GM12878 (cell line): ENCODE data around the gene ADGRB2. TPM values are rescaled to one million over a fixed set of nuclear protein-coding genes. Genes with fewer than 3 reads are reported as not detected.

Experiments
- ATAC-seq: fragments of 200-7000 bp; cut with Tn5 transposase; 3 replicates; pipeline ENCODE4 v1.9.1; 2020; ENCODE audit warnings: mild to moderate bottlenecking, moderate library complexity
- BruUV-seq: library from RNA; stranded (reverse); fragments of 400-500 nt; replicated peaks from 2 replicates; lab custom pipeline; 2021; lab: Mats Ljungman, UMichigan
- CTCF ChIA-PET: fragments of 300-600 bp; sonication (Branson Sonifier 250); formaldehyde crosslinking; extraction: SDS; loops from one replicate; lab custom pipeline; 2021; ENCODE audit warnings: inconsistent platforms; lab: Yijun Ruan, JAX
- POLR2A ChIA-PET: fragments of 350-600 bp; formaldehyde crosslinking; extraction: SDS; loops from one replicate; lab custom pipeline; 2021; ENCODE audit warnings: inconsistent platforms; lab: Charles Lee
- RAD21 ChIA-PET: fragments of 300-600 bp; sonication (Branson Sonifier 250); formaldehyde crosslinking; loops from one replicate; lab custom pipeline; 2023; ENCODE audit warnings: antibody characterized with exemption; ENCODE audit not compliant: unreplicated experiment; lab: Charles Lee
- SMC1A ChIA-PET: fragments of 300-600 bp; sonication (Branson Sonifier 250); formaldehyde crosslinking; loops from one replicate; lab custom pipeline; 2023; ENCODE audit not compliant: unreplicated experiment, uncharacterized antibody; lab: Charles Lee
- DNase-seq: peaks from one replicate; pipeline ENCODE4 v3.0.0-alpha.2; 2011; ENCODE audit warnings: low read depth, low spot score
- FAIRE-seq: peaks from 3 replicates; lab custom pipeline; 2011; peaks lifted over from hg19 to GRCh38; lab: Jason Lieb, UNC
- H2AFZ ChIP-seq: 2 replicates; pipeline ENCODE4 v1.6.0; 2011; ENCODE audit warnings: low read depth, low read length, control low read depth; ENCODE audit not compliant: control insufficient read depth
- H3K27ac ChIP-seq: 2 replicates; pipeline ENCODE4 v1.5.1; 2011; ENCODE audit warnings: control low read depth; ENCODE audit not compliant: control insufficient read depth, insufficient read depth
- H3K27me3 ChIP-seq, 2 experiments: replicated peaks in 1 of 2; 2 replicates each; pipeline versions ENCODE4 v1.6.0 to v1.6.1; 2011; ENCODE audit warnings: low read length in 1 of 2; ENCODE audit not compliant: control insufficient read depth in 2 of 2, insufficient read depth in 2 of 2
- H3K36me3 ChIP-seq, 2 experiments: 2 replicates each; pipeline ENCODE4 v1.5.1; 2011; ENCODE audit warnings: low read length in 1 of 2; ENCODE audit not compliant: control insufficient read depth in 2 of 2, insufficient read depth in 2 of 2
- H3K4me1 ChIP-seq: 2 replicates; pipeline ENCODE4 v1.6.1; 2011; ENCODE audit warnings: mild to moderate bottlenecking, low read length, moderate library complexity, mixed read lengths; ENCODE audit not compliant: control insufficient read depth, insufficient read depth
- H3K4me2 ChIP-seq: 2 replicates; pipeline ENCODE4 v1.6.0; 2011; ENCODE audit warnings: control low read depth; ENCODE audit not compliant: control insufficient read depth, insufficient read depth
- H3K4me3 ChIP-seq: fragments of 200-600 bp; sonication (generic); 2 replicates; pipeline ENCODE4 v1.5.1; 2016
- H3K79me2 ChIP-seq: 2 replicates; pipeline ENCODE4 v1.6.0; 2011; ENCODE audit warnings: low read length; ENCODE audit not compliant: control insufficient read depth, insufficient read depth
- H3K9ac ChIP-seq: 2 replicates; pipeline ENCODE4 v1.8.0; 2011; ENCODE audit warnings: low read length, control low read depth, mixed read lengths; ENCODE audit not compliant: control insufficient read depth, insufficient read depth
- H3K9me3 ChIP-seq: replicated peaks from 3 replicates; pipeline ENCODE4 v1.5.1; 2011; ENCODE audit warnings: mild to moderate bottlenecking, low read length; ENCODE audit not compliant: control insufficient read depth, insufficient read depth
- H4K20me1 ChIP-seq: 2 replicates; pipeline ENCODE4 v1.6.0; 2011; ENCODE audit not compliant: control insufficient read depth, insufficient read depth
- CHD1 ChIP-seq: IDR thresholded peaks from 2 replicates; pipeline ENCODE4 v1.6.1; 2012; ENCODE audit warnings: low read depth, low read length, improper control_type of control experiment
- CREB1 ChIP-seq: IDR thresholded peaks from 2 replicates; pipeline ENCODE4 v1.6.1; 2012; ENCODE audit warnings: low read depth, mild to moderate bottlenecking, inconsistent platforms
- FOS ChIP-seq: IDR thresholded peaks from 3 replicates; pipeline ENCODE4 v1.6.1; 2011; ENCODE audit warnings: borderline replicate concordance; ENCODE audit not compliant: insufficient read length; ENCODE audit errors: extremely low read depth
- HSF1 ChIP-seq: fragments of 150-350 bp; IDR thresholded peaks from 2 replicates; pipeline ENCODE4 v1.6.1; 2014; ENCODE audit warnings: mild to moderate bottlenecking, low read depth, low read length
- IKZF1 ChIP-seq: fragments of 450-650 bp; conservative IDR thresholded peaks from 2 replicates; pipeline ENCODE4 v1.6.1; 2017; ENCODE audit warnings: antibody characterized with exemption, mild to moderate bottlenecking
- PBX3 ChIP-seq: IDR thresholded peaks from 2 replicates; pipeline ENCODE4 v1.6.1; 2011; ENCODE audit warnings: mild to moderate bottlenecking, low read depth, low read length, moderate library complexity; ENCODE audit not compliant: insufficient replicate concordance
- POU2F2 ChIP-seq: IDR thresholded peaks from 3 replicates; pipeline ENCODE4 v1.6.1; 2011; ENCODE audit warnings: low read depth, mild to moderate bottlenecking, low read length, borderline replicate concordance
- RAD51 ChIP-seq: fragments of 450-650 bp; IDR thresholded peaks from 2 replicates; pipeline ENCODE4 v1.6.1; 2016; ENCODE audit warnings: moderate library complexity, mild to moderate bottlenecking, inconsistent platforms
- ZNF24 ChIP-seq: fragments of 450-650 bp; IDR thresholded peaks from 2 replicates; pipeline ENCODE4 v1.6.1; 2017; ENCODE audit warnings: antibody characterized with exemption, mild to moderate bottlenecking
- ZSCAN29 ChIP-seq: fragments of 450-650 bp; IDR thresholded peaks from 2 replicates; pipeline ENCODE4 v1.6.1; 2017; ENCODE audit warnings: mild to moderate bottlenecking, moderate library complexity
- WGBS: methylation state at CpG from one replicate; pipeline ENCODE4 v1.1.6; 2016; ENCODE audit warnings: low lambda C conversion rate; ENCODE audit not compliant: insufficient replicate concordance, insufficient coverage; ENCODE audit errors: missing lambda C conversion rate; 5-methylcytosine and 5-hydroxymethylcytosine counted together
- in situ Hi-C: fragments of 300-500 bp; cut with MboI; formaldehyde crosslinking; loops from 9 replicates; pipeline ENCODE4 v1.14.3; 2018; ENCODE audit warnings: mixed read lengths
- intact Hi-C: fragments of 100-400 bp; cut with micrococcal nuclease; formaldehyde crosslinking; loops from one replicate; pipeline ENCODE4 v1.14.2; 2022; ENCODE audit not compliant: unreplicated experiment
- polyA plus RNA-seq, 11 experiments: library from polyadenylated mRNA; depleted of rRNA in 4 of 11; unstranded in 6 of 11; stranded (reverse) in 5 of 11; fragments of >200 nt; fragmentation: Nextera tagmentation in 4 of 11; fragmentation: Illumina TruSeq in 1 of 11; extraction: Ambion mirVana in 4 of 11; extraction: Trizol in 1 of 11; gene quantifications; 1 replicate in 1 of 11; 2 replicates in 10 of 11; pipeline versions ENCODE4 v1.2.1 to v1.2.3, GENCODE V29; 2011 to 2016; ENCODE audit warnings: inconsistent platforms in 2 of 11, missing spikeins in 2 of 11, low read depth in 1 of 11
- total RNA-seq, 4 experiments: library from RNA; depleted of rRNA in 3 of 4; stranded (reverse); fragments of >200 nt in 3 of 4; fragmentation: Illumina TruSeq in 1 of 4; extraction: Trizol in 1 of 4; gene quantifications; 2 replicates each; pipeline versions ENCODE4 v1.2.1 to v1.2.3, GENCODE V29; 2013 to 2021
- TF ChIP-seq, protein P1 (sequence below): fragments of 450-650 bp; IDR thresholded peaks from 2 replicates; pipeline ENCODE4 v1.6.1; 2017; ENCODE audit warnings: antibody characterized with exemption, mild to moderate bottlenecking, moderate library complexity

ADGRB2 gene
- total and polyA plus RNA-seq, 10 of the 15 experiments (the other 5 are each of a cell fraction or from before 2014, with no cell fraction given), result 0.11 to 0.33 (median 0.18) TPM; not detected in 4

GRCh38 chr1:31757204-31757679 lies 6.9 kb downstream of the ADGRB2 start:
- FAIRE-seq, result no peak
- no peak for DNase-seq
- no peak overlapping the region for H3K9ac ChIP-seq
- H3K36me3 ChIP-seq, result no peaks in the 10 kb centered on the region
- H3K27me3 ChIP-seq, result peaks cover 7 to 18% of the 10 kb centered on the region in 2 experiments
- H3K9me3 ChIP-seq, result no peaks in the 10 kb centered on the region
- H3K79me2 ChIP-seq, result no peaks in the 10 kb centered on the region
- TF ChIP-seq CHD1 (no peak), CREB1 (no peak), HSF1 (no peak), PBX3 (no peak), ZNF24 (no peak), FOS (no peak), IKZF1 (no peak), POU2F2 (no peak), RAD51 (no peak), ZSCAN29 (no peak)
- TF ChIP-seq, protein P1, sequence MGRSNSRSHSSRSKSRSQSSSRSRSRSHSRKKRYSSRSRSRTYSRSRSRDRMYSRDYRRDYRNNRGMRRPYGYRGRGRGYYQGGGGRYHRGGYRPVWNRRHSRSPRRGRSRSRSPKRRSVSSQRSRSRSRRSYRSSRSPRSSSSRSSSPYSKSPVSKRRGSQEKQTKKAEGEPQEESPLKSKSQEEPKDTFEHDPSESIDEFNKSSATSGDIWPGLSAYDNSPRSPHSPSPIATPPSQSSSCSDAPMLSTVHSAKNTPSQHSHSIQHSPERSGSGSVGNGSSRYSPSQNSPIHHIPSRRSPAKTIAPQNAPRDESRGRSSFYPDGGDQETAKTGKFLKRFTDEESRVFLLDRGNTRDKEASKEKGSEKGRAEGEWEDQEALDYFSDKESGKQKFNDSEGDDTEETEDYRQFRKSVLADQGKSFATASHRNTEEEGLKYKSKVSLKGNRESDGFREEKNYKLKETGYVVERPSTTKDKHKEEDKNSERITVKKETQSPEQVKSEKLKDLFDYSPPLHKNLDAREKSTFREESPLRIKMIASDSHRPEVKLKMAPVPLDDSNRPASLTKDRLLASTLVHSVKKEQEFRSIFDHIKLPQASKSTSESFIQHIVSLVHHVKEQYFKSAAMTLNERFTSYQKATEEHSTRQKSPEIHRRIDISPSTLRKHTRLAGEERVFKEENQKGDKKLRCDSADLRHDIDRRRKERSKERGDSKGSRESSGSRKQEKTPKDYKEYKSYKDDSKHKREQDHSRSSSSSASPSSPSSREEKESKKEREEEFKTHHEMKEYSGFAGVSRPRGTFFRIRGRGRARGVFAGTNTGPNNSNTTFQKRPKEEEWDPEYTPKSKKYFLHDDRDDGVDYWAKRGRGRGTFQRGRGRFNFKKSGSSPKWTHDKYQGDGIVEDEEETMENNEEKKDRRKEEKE, result no peak
- TF ChIP-seq, all 136 proteins: peak for 0
- intact Hi-C loops (no loop called here), in situ Hi-C loops (no loop called here)
- CTCF ChIA-PET, result interaction anchor here (1.5 kb wide), 1 partner anchor 32 kb away, joined by 4 read pairs; no protein-coding TSS in a partner anchor
- H3K27ac ChIP-seq, result no peak overlapping the region
- RAD21 ChIA-PET, result interaction anchor here (1.9 kb wide), 1 partner anchor 32 kb away, joined by 6 read pairs; no protein-coding TSS in a partner anchor
- ATAC-seq, result no peak
- POLR2A ChIA-PET, result no interaction called here
- SMC1A ChIA-PET, result interaction anchor here (1.2 kb wide), 1 partner anchor 32 kb away, joined by 4 read pairs; no protein-coding TSS in a partner anchor
- no TSS peak for BruUV-seq
- WGBS, result 55% methylated on average over 8 of the region's 8 CpGs
- H3K4me3 ChIP-seq, result no peak overlapping the region
- no peak overlapping the region for H2AFZ ChIP-seq
- no peaks in the 10 kb centered on the region for H4K20me1 ChIP-seq
- H3K4me1 ChIP-seq, result peaks cover 7% of the 10 kb centered on the region
- no peak overlapping the region for H3K4me2 ChIP-seq
